ENCODE results near the gene PLEKHA6.

The PLEKHA6 gene

DNA sequence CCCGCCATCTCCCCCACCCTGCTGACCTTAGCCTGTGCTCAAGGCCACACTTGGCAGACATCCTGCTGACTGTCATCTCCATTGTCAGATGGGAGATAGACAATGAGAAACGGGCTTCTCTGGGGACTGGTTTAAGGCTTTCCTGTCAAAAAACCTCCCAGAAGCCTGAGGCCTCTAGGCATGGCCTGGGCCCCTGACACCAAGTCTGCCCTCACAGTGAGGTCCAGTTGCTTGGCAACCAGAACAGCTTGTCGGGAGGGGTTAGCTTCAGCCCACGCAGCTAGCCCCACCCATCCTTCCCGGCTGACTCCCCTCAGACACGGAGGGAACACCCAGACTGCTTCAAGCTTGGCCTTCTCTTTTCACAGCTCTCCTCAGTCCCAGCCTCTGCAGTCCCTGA is 11.0 kb downstream of the PLEKHA6 start:
- no peak overlapping the region for H3K4me3 ChIP-seq (ENCODE audit: low read length)
- DNase-seq (ENCODE audit: low read depth), result no peak
- TF ChIP-seq, protein P1, sequence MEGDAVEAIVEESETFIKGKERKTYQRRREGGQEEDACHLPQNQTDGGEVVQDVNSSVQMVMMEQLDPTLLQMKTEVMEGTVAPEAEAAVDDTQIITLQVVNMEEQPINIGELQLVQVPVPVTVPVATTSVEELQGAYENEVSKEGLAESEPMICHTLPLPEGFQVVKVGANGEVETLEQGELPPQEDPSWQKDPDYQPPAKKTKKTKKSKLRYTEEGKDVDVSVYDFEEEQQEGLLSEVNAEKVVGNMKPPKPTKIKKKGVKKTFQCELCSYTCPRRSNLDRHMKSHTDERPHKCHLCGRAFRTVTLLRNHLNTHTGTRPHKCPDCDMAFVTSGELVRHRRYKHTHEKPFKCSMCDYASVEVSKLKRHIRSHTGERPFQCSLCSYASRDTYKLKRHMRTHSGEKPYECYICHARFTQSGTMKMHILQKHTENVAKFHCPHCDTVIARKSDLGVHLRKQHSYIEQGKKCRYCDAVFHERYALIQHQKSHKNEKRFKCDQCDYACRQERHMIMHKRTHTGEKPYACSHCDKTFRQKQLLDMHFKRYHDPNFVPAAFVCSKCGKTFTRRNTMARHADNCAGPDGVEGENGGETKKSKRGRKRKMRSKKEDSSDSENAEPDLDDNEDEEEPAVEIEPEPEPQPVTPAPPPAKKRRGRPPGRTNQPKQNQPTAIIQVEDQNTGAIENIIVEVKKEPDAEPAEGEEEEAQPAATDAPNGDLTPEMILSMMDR (conservative IDR thresholded peaks at IDR 0.05; ENCODE audit: low read depth, low read length), result no peak

DNA sequence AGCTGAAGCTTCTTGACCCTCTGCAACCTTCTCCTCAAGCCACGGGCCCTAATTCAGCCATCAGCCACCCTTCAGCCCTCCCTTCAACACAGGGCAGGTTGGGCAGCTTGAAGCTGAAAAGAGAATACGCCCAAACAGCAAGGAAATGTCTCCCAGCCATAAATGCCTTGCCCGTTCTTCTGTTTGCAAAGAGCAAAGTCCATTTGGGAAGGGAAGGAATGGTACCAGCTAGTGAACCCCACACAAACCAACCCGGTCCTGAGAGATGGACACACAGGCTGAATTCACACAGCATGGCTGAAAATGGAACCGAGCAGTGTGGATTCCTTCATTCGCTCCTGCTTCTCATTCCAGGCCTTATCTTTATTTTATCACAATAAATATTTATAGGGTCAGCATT is 11.5 kb downstream of the PLEKHA6 start:
- TF ChIP-seq, protein P1 (conservative IDR thresholded peaks at IDR 0.05; ENCODE audit: low read depth, low read length), result no peak
- no peak for DNase-seq (ENCODE audit: low read depth)

DNA sequence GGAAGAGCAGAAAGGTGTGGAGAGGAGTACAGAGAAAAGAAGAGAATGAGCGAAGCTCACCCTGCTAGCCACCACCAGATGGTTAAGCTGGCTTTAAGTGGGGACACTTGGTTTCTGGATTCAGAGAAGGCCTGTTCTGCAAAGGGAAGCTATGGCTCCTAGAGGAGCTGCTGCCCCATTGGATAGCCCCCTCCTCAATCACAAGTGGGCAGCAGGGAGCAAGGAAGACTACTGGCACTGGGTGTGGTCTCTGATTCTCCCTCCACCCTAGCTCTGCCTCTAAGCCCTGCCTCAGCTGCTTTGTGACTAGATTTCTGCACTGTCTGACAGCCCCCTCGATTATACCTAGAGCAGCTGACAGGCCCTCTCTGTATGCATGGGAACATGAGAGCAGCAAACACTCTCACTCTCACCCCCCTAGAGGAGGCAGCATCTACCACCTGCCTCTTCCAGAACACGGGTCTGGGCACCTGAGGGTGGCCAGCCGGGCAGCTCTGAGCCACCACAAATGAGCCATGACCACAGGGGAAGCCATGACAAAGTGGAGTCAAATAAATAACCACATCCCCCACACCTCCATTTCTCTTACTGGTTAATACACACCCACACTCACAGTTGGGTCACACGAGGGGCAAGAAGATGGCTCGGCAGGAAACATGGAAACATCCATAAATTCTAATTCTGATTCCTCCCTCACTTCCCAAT is 13.6 kb downstream of the PLEKHA6 start:
- no peak overlapping the region for H3K4me3 ChIP-seq (ENCODE audit: low read length)
- TF ChIP-seq, protein P1 (conservative IDR thresholded peaks at IDR 0.05; ENCODE audit: low read depth, low read length), result no peak

More for the DNA sequence above, 11.5 kb downstream of the PLEKHA6 start:
- no peak overlapping the region for H3K4me3 ChIP-seq (ENCODE audit: low read length)

DNA sequence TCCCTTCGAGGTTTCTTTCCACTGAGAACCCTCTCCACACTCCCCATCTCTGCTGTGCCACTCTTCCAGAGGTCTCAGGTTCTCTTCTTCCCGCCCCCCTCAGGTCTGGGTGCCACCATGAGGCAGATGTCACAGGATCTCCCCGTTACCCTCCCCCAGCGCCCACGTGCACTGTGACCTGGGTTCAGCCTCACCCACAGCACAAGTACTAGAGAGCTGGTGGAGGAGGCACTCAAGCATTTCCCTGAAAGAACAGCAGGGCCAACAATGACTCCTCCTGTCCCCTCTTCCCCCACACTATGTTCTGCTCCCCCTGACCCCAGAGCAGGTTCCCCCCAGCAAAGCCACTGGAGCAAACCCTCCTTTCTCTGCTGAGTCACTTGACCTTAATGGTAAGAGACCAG is 14.3 kb downstream of the PLEKHA6 start:
- TF ChIP-seq, protein P1 (conservative IDR thresholded peaks at IDR 0.05; ENCODE audit: low read depth, low read length), result no peak
- DNase-seq (ENCODE audit: low read depth), result no peak
- H3K4me3 ChIP-seq (ENCODE audit: low read length), result no peak overlapping the region

More for the DNA sequence above, 13.6 kb downstream of the PLEKHA6 start:
- DNase-seq (ENCODE audit: low read depth), result no peak

DNA sequence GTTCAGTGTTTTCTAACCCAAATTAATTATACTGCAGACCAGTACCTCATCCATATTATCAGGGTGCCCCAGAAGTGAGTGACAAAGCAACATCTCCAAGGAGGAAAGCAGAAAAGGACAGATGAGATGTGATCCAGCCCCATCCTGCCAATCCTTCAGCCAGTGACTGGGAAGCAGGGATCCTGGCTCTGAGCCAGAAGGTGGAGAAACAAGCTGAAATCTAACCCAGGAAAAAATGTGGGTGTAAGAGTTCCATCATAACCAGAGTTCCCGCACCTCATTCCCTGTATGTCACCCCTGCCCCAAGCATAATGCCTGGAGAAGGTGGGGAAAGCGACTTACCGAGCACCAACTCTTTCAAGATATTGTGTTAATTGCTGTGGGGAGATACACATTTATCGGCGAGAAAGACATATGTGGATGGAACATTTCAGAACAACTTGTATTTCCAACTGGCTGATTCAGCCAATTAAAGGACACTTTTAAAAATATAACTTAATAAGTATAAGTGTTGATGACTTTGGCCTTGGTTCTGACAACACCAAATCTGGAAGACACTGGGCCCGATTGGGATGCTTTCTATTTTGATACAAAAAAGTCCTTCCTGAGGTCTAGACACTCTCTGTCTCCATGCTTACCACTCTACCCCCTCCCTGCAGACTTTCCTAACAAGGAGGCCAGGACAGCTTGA is 14.9 kb downstream of the PLEKHA6 start:
- no peak for DNase-seq (ENCODE audit: low read depth)
- H3K4me3 ChIP-seq (ENCODE audit: low read length), result no peak overlapping the region
- TF ChIP-seq, protein P1 (conservative IDR thresholded peaks at IDR 0.05; ENCODE audit: low read depth, low read length), result no peak

DNA sequence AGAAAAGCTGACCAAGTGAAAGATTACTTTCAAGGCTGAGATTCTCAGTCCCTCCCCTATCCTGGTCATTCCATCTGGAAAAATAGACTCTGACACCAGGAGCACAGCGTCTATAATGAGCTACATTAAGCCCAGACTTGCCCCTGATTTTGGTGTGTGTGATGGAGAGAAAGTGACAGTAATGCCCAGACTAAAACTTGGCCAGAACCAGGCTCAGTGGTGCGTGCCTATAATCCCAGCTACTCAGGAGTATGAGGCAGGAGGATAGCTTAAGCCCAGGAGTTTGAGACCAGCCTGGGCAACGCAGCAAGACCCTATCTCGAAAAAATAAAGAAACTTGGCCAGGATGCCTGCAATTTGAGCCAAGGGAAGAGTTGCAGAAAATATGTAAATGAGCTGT is 15.9 kb downstream of the PLEKHA6 start:
- TF ChIP-seq, protein P1 (conservative IDR thresholded peaks at IDR 0.05; ENCODE audit: low read depth, low read length), result no peak
- H3K4me3 ChIP-seq (ENCODE audit: low read length), result no peak overlapping the region
- no peak for DNase-seq (ENCODE audit: low read depth)

DNA sequence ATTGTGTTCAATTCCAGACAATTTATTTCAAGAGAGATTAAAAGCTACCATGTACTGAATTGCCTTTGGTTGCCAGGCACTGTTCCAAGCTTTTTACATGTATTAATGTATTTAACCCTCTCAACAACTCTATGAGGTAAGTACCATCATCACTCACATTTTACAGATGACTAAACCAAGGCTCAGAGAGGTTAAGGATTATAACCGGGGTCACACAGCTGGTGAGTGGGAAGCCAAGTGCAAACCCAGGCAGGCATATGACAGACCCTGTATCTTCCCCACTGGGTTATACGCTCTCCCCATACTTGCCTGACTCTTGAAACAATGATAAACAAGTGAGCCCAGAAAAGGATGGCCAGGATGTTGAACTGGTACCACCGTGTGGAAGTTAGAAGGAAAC is 16.5 kb downstream of the PLEKHA6 start:
- TF ChIP-seq, protein P1 (conservative IDR thresholded peaks at IDR 0.05; ENCODE audit: low read depth, low read length), result no peak
- no peak overlapping the region for H3K4me3 ChIP-seq (ENCODE audit: low read length)

More for the DNA sequence above, 16.5 kb downstream of the PLEKHA6 start:
- no peak for DNase-seq (ENCODE audit: low read depth)
